ENCODE results near the gene PHLDB1. TPM values are rescaled to one million over a fixed set of nuclear protein-coding genes. Genes with fewer than 3 reads are reported as not detected.
"Not testable (repeated sequence)": the region's sequence is repeated elsewhere in the genome, so short reads cannot be mapped to it uniquely, and the experiment has no call there.

The PHLDB1 gene
- total RNA-seq, 3 donors from 2014 or later: 104 to 150 (median 109) TPM

DNA sequence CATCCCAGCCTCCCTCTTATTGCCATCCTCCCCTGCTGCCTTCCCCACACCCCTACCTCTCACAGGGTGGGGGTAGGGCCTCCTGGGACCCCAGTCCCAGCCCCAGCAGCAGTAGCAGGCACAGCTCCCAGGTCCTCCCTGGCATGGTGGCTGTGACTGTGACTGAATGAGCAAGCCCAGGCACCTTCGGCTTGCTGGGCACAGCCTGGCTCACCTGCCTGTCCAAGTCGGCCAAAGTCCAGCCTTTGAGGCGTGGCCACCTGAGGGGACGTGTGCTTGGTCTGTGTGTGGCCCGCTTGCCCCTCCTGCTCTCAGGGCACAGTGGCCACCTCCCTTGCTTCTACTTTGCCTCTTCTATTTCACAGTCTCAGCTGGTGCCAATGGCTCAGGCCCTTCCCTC lies 72.1 kb downstream of the PHLDB1 start, which contains the start of gene TREH:
TREH (minus strand) TSS at position 168 of the 400 bp plus-strand sequence; CDS start at position 145, 23 bp downstream.
- DNase-seq (ENCODE audit: low spot score in 2 of 2): no peak
- intact Hi-C loops (cut with DNase I; ENCODE audit: low total_unique reads): no loop called here

DNA sequence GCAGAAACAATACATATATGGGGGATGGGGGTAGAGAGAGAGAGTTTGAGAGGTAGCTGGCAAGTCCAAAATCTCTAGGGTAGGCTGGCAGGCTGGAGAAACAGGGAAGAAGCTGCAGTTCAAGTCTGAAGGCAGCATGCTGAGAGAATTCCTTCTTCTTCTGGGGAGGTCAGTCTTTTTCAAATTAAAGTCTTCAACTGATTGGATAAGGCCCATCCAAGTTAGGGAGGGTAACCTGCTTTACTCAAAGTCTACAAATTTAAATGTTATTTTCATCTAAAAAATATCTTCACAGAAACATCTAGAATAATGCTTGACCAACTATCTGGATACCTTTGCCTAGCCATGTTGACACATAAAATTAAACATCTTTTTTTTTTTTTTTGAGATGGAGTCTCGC lies 75.0 kb downstream of the PHLDB1 start:
- DNase-seq (ENCODE audit: low spot score in 2 of 2): no peak
- no peak for TF ChIP-seq POLR2AphosphoS5 (IDR thresholded peaks at IDR 0.05)
- no peak for TF ChIP-seq POLR2A (IDR thresholded peaks at IDR 0.05)
- intact Hi-C loops (cut with DNase I; ENCODE audit: low total_unique reads): no loop called here
- Histone ChIP-seq H3K4me1 (no peaks in the 10 kb centered on the region), H3K9me3 (no peaks in the 10 kb centered on the region), H3K27ac (no peak overlapping the region), H3K36me3 (no peaks in the 10 kb centered on the region), H3K27me3 (no peaks in the 10 kb centered on the region), H3K4me3 (no peak overlapping the region)

More for the DNA sequence above, 72.1 kb downstream of the PHLDB1 start, which contains the start of gene TREH:
- H3K9me3 ChIP-seq: no peaks in the 10 kb centered on the region
- no peaks in the 10 kb centered on the region for H3K4me1 ChIP-seq
- TF ChIP-seq POLR2AphosphoS5 (IDR thresholded peaks at IDR 0.05) (no peak), POLR2A (IDR thresholded peaks at IDR 0.05) (no peak)
- TF ChIP-seq, protein P1, sequence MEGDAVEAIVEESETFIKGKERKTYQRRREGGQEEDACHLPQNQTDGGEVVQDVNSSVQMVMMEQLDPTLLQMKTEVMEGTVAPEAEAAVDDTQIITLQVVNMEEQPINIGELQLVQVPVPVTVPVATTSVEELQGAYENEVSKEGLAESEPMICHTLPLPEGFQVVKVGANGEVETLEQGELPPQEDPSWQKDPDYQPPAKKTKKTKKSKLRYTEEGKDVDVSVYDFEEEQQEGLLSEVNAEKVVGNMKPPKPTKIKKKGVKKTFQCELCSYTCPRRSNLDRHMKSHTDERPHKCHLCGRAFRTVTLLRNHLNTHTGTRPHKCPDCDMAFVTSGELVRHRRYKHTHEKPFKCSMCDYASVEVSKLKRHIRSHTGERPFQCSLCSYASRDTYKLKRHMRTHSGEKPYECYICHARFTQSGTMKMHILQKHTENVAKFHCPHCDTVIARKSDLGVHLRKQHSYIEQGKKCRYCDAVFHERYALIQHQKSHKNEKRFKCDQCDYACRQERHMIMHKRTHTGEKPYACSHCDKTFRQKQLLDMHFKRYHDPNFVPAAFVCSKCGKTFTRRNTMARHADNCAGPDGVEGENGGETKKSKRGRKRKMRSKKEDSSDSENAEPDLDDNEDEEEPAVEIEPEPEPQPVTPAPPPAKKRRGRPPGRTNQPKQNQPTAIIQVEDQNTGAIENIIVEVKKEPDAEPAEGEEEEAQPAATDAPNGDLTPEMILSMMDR (IDR thresholded peaks at IDR 0.05): no peak
- no peak within 1 kb of the TSS for H3K4me3 ChIP-seq
- no peaks in the 10 kb centered on the region for H3K36me3 ChIP-seq
- H3K27me3 ChIP-seq: no peaks in the 10 kb centered on the region
- H3K27ac ChIP-seq: no peak within 1 kb of the TSS

DNA sequence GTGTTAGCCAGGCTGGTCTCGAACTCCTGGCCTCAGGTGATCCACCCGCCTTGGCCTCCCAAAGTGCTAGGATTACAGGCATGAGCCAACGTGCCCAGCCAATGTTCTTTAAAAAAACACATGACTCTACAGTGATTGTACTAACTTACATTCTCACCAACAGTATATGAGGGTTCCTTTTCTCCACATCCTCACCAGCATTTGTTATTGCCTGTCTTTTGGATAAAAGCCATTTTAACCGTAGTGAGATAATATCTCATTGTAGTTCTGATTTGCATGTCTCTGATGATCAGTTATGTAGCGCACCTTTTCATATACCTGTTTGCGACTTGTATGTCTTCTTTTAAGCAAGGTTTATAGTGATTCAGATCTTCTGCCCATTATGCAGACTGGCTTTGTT lies 75.5 kb downstream of the PHLDB1 start:
- H3K36me3 ChIP-seq; intact Hi-C loops (cut with DNase I; ENCODE audit: low total_unique reads); DNase-seq (ENCODE audit: low spot score in 2 of 2); H3K4me1 ChIP-seq; H3K9me3 ChIP-seq; H3K4me3 ChIP-seq; H3K27me3 ChIP-seq; H3K27ac ChIP-seq: not testable (repeated sequence)

DNA sequence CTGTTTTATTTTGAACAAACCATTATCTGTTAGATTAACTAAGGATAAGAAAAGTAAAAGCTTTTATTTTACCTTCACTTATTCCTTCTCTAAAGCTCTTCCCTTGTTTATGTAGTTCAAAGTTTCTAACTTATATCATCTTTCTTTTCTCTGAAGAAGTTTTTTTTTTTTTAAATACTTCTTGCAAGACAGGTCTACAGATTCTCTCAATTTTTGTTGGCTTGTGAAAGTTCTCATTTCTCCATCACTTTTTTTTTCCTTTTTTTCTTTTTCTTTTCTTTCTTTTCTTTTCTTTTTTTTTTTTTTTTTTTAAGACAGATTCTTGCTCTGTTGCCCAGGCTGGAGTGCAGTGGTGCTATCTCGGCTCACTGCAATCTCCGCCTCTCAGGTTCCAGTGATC lies 76.8 kb downstream of the PHLDB1 start:
- Histone ChIP-seq H3K27me3 (no peaks in the 10 kb centered on the region), H3K36me3 (no peaks in the 10 kb centered on the region), H3K9me3 (no peaks in the 10 kb centered on the region), H3K4me1 (peaks cover 0 to 3% of the 10 kb centered on the region in 2 donors), H3K4me3 (no peak overlapping the region), H3K27ac (no peak overlapping the region)
- no peak for TF ChIP-seq POLR2AphosphoS5 (IDR thresholded peaks at IDR 0.05)
- no peak for DNase-seq (ENCODE audit: low spot score in 2 of 2)
- intact Hi-C loops (cut with DNase I; ENCODE audit: low total_unique reads): no loop called here

DNA sequence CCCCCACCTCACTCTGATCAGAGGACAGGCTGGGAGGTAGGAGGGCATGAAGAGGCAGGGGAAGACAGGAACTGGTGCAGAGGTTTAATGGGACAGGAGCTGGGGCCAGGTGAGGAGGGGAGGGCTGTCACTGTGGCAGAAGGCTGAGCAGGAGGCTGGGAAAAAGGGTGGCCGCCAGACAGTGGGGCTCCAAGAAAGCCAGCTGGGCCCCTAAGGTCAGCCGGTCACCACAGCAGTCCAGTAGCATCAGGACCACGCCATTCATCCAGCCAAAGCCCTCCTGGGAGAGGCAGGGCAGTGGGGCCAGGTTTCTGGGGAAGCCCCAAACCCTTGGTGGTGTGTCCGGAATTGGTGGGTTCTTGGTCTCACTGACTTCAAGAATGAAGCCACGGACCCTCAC lies 80.5 kb downstream of the PHLDB1 start:
- H3K27me3 ChIP-seq: no peaks in the 10 kb centered on the region
- no peaks in the 10 kb centered on the region for H3K36me3 ChIP-seq
- H3K4me3 ChIP-seq: no peak overlapping the region
- peaks cover 0 to 8% of the 10 kb centered on the region in 2 donors for H3K4me1 ChIP-seq
- H3K27ac ChIP-seq: no peak overlapping the region
- H3K9me3 ChIP-seq: no peaks in the 10 kb centered on the region
- TF ChIP-seq POLR2A (IDR thresholded peaks at IDR 0.05) (no peak), POLR2AphosphoS5 (IDR thresholded peaks at IDR 0.05) (no peak)
- TF ChIP-seq, protein P1 (IDR thresholded peaks at IDR 0.05): no peak
- DNase-seq (ENCODE audit: low spot score in 2 of 2): no peak
- intact Hi-C loops (cut with DNase I; ENCODE audit: low total_unique reads): loop anchor here (5.0 kb wide), 1 partner anchor 1021 kb away; no protein-coding TSS in a partner anchor

DNA sequence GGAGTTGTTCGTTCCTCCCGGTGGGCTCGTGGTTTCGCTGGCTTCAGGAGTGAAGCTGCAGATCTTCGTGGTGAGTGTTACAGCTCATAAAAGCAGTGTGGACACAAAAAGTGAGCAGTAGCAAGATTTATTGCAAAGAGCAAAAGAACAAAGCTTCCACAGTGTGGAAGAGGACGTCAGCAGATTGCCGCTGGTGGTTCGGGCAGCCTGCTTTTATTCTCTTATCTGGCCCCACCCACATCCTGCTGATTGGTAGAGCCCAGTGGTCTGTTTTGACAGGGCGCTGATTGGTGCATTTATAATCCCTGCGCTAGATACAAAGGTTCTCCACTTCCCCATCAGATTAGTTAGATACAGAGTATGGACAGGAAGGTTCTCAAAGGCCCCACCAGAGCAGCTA lies 80.9 kb downstream of the PHLDB1 start:
- H3K27me3 ChIP-seq; H3K9me3 ChIP-seq; H3K27ac ChIP-seq; H3K36me3 ChIP-seq; H3K4me3 ChIP-seq; DNase-seq (ENCODE audit: low spot score in 2 of 2); H3K4me1 ChIP-seq: not testable (repeated sequence)
- intact Hi-C loops (cut with DNase I; ENCODE audit: low total_unique reads): loop anchor here (5.0 kb wide), 1 partner anchor 1021 kb away; no protein-coding TSS in a partner anchor

DNA sequence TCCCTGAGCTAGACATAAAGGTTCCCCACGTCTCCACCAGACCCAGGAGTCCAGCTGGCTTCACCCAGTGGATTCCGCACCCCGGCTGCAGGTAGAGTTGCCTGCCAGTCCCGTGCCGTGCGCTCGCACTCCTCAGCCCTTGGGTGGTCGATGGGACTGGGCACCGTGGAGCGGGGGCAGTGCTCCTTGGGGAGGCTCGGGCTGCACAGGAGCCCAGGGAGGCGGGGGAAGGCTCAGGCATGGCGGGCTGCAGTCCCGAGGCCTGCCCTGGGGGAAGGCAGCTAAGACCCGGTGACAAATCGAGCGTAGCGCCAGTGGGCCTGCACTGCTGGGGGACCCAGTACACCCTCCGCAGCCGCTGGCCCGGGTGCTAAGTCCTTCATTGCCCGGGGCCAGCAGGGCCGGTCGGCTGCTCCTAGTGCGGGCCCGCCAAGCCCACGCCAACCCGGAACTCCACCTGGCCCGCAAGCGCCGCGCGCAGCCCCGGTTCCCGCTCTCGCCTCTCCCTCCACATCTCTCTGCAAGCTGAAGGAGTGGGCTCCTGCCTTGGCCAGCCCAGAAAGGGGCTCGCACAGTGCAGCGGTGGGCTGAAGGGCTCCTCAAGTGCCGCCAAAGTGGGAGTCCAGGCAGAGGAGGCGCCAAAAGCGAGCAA lies 81.6 kb downstream of the PHLDB1 start:
- Histone ChIP-seq H3K36me3 (no peaks in the 10 kb centered on the region), H3K27ac (peak overlapping the region; percentile 89 to 92), H3K4me1 (peaks cover 0 to 8% of the 10 kb centered on the region in 2 donors), H3K4me3 (peak overlapping the region in 2 of 3 donors; percentile 36 to 62), H3K27me3 (no peaks in the 10 kb centered on the region), H3K9me3 (no peaks in the 10 kb centered on the region)
- DNase-seq (ENCODE audit: low spot score in 2 of 2): no peak
- intact Hi-C loops (cut with DNase I; ENCODE audit: low total_unique reads): loop anchor here (5.0 kb wide), 1 partner anchor 1022 kb away; no protein-coding TSS in a partner anchor
- TF ChIP-seq, protein P1 (IDR thresholded peaks at IDR 0.05): no peak
- no peak for TF ChIP-seq POLR2A (IDR thresholded peaks at IDR 0.05)
- no peak for TF ChIP-seq POLR2AphosphoS5 (IDR thresholded peaks at IDR 0.05)

All from breast epithelium (tissue), 4 donors.